Esophagus muscularis mucosa (tissue), 4 donors: ENCODE results near the gene ELP4. TPM values are rescaled to one million over a fixed set of nuclear protein-coding genes. Genes with fewer than 3 reads are reported as not detected.

Experiments used
- DNase-seq: peaks from one replicate; pipeline ENCODE4 v3.0.0-alpha.2; 2017; ENCODE audit errors: extremely low spot score
- H3K27ac ChIP-seq, 4 donors: fragments of 200-600 bp; sonication (generic); replicated peaks in 1 of 4; 1 replicate in 3 of 4; 2 replicates in 1 of 4; pipeline ENCODE4 v1.5.1; 2016 to 2019; ENCODE audit warnings: mild to moderate bottlenecking in 1 of 4
- H3K27me3 ChIP-seq, 4 donors: fragments of 200-600 bp; sonication (generic); one replicate each; pipeline versions ENCODE4 v1.5.1 to v1.6.0; 2016 to 2019
- H3K36me3 ChIP-seq, 4 donors: fragments of 200-600 bp; sonication (generic); one replicate each; pipeline ENCODE4 v1.5.1; 2016 to 2019
- H3K4me1 ChIP-seq, 4 donors: fragments of 200-600 bp; sonication (generic); one replicate each; pipeline ENCODE4 v1.5.1; 2016 to 2019
- H3K4me3 ChIP-seq, 4 donors: fragments of 200-600 bp; sonication (generic); 1 replicate in 2 of 4; 2 replicates in 2 of 4; pipeline ENCODE4 v1.5.1; 2016 to 2019; ENCODE audit warnings: mild to moderate bottlenecking in 4 of 4, moderate library complexity in 1 of 4
- H3K9me3 ChIP-seq, 4 donors: fragments of 200-600 bp; sonication (generic); 1 replicate in 3 of 4; 2 replicates in 1 of 4; pipeline ENCODE4 v1.5.1; 2016 to 2019
- EP300 ChIP-seq: sonication (generic); formaldehyde crosslinking; IDR thresholded peaks from one replicate; pipeline ENCODE4 v1.6.1; 2017; ENCODE audit warnings: antibody characterized with exemption
- POLR2A ChIP-seq: fragments of 450-650 bp; IDR thresholded peaks from one replicate; pipeline ENCODE4 v1.6.1; 2017; ENCODE audit warnings: antibody characterized with exemption, moderate library complexity, mild to moderate bottlenecking, low read depth
- POLR2AphosphoS5 ChIP-seq, 2 donors: sonication (generic); formaldehyde crosslinking; IDR thresholded peaks; one replicate each; pipeline ENCODE4 v1.6.1; 2017; ENCODE audit warnings: antibody characterized with exemption in 2 of 2
- WGBS: methylation state at CpG from one replicate; pipeline ENCODE4 v1.1.5; 2018; 5-methylcytosine and 5-hydroxymethylcytosine counted together
- intact Hi-C: fragments of 100-400 bp; cut with DNase I; formaldehyde crosslinking; loops from one replicate; pipeline ENCODE4 v1.15.1; 2023
- total RNA-seq, 4 donors: library from RNA; depleted of rRNA; stranded (reverse); fragments of >200 nt; gene quantifications; one replicate each; pipeline versions ENCODE4 v1.1.0 to v1.2.1, GENCODE V29; 2016
- TF ChIP-seq, protein P1 (sequence below), 3 experiments: fragments of 200-600 bp in 2 of 3; fragments of 450-650 bp in 1 of 3; sonication (generic) in 2 of 3; IDR thresholded peaks; one replicate each; pipeline ENCODE4 v1.5.1; 2017 to 2019; ENCODE audit warnings: antibody characterized with exemption in 3 of 3, mild to moderate bottlenecking in 2 of 3, moderate library complexity in 1 of 3

ELP4 gene
- total RNA-seq, 4 donors from 2014 or later: 18.1 to 25.5 (median 19.2) TPM

DNA sequence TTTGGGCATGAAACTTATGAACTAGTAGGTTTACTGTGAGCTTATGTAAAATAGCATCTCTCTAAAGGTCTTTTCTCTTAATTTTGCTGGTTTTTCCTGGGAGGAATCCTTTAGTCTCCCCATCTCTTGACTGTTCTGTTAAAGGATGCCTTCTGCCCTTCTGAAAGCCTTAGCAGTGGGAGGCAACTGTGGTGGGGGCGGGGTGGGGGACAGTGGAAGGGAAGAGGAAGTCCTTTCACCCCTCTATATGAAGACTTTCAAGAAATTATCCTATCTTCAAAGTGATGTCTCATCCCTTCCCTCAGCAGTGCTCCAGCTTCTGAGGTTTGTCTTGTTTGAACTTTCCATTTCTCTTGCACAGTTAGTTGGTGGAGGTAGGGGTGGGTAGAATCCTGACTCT is 73.1 kb downstream of the ELP4 start:
- Histone ChIP-seq H3K4me3 (no peak overlapping the region), H3K27me3 (no peaks in the 10 kb centered on the region), H3K9me3 (no peaks in the 10 kb centered on the region), H3K27ac (no peak overlapping the region), H3K4me1 (no peaks in the 10 kb centered on the region), H3K36me3 (no peaks in the 10 kb centered on the region)
- TF ChIP-seq, protein P1, sequence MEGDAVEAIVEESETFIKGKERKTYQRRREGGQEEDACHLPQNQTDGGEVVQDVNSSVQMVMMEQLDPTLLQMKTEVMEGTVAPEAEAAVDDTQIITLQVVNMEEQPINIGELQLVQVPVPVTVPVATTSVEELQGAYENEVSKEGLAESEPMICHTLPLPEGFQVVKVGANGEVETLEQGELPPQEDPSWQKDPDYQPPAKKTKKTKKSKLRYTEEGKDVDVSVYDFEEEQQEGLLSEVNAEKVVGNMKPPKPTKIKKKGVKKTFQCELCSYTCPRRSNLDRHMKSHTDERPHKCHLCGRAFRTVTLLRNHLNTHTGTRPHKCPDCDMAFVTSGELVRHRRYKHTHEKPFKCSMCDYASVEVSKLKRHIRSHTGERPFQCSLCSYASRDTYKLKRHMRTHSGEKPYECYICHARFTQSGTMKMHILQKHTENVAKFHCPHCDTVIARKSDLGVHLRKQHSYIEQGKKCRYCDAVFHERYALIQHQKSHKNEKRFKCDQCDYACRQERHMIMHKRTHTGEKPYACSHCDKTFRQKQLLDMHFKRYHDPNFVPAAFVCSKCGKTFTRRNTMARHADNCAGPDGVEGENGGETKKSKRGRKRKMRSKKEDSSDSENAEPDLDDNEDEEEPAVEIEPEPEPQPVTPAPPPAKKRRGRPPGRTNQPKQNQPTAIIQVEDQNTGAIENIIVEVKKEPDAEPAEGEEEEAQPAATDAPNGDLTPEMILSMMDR (IDR thresholded peaks at IDR 0.05): no peak
- no peak for TF ChIP-seq POLR2A
- TF ChIP-seq POLR2AphosphoS5 (IDR thresholded peaks at IDR 0.05): no peak
- TF ChIP-seq EP300: no peak
- no peak for DNase-seq
- 89% methylated on average over 1 of the region's 1 CpG for WGBS
- intact Hi-C loops: no loop called here

DNA sequence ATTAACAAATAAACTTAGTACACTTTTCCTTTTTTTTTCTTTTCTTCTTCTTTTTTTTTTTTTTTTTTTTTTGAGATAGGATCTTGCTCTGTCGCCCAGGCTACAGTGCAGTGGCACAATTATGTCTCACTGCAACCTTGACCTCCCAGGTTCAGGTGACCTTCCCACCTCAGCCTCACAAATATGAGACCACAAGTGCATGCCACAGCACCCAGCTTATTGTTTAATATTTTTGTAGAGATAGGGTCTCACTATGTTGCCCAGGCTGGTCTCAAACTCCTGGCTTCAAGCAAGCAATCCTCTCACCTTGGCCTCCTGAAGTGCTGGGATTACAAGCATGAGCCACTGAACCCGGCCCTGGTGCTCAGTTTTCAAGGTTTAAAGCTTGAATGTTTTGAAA is 88.9 kb downstream of the ELP4 start:
- intact Hi-C loops: no loop called here
- no peak overlapping the region for H3K27ac ChIP-seq
- H3K36me3 ChIP-seq: peaks cover 0 to 4% (median 0%) of the 10 kb centered on the region in 4 donors
- no peaks in the 10 kb centered on the region for H3K4me1 ChIP-seq
- no peaks in the 10 kb centered on the region for H3K27me3 ChIP-seq
- DNase-seq: no peak
- 89% methylated on average over 2 of the region's 2 CpGs for WGBS
- TF ChIP-seq POLR2AphosphoS5 (IDR thresholded peaks at IDR 0.05) (no peak), POLR2A (no peak), EP300 (no peak)
- TF ChIP-seq, protein P1 (IDR thresholded peaks at IDR 0.05): no peak
- H3K9me3 ChIP-seq: no peaks in the 10 kb centered on the region
- H3K4me3 ChIP-seq: no peak overlapping the region

DNA sequence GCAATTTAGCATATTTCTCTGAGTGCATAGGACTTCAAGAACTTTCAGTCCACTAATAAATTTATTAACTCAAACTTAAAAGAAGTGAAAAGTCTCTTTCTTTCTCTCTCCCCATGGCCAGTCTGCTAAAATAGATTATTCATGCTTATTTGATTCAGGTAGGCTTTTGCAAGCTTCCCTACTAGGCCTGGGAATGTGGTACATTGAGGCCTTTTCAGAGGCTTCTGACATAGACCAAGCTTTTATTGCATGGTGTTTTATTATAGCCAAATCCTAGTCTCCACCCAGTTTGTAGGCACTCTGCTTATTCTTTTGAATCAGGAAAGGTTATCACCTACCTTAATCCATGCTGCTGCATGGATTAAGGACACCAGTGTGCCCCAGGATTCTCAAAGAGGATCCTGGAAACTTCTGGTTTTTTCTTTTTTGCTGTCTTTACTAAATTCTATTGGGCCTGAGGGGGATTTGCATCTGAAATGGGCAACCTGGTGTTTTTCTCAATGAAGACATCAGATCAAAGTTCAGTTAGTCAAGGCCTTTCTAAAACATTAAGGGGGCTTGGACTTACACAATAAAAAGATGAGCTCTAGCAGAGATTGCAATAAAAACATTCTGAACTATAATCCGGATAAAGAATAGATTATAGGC is 92.2 kb downstream of the ELP4 start:
- Histone ChIP-seq H3K36me3 (no peaks in the 10 kb centered on the region), H3K27ac (no peak overlapping the region), H3K27me3 (no peaks in the 10 kb centered on the region), H3K9me3 (no peaks in the 10 kb centered on the region), H3K4me1 (no peaks in the 10 kb centered on the region), H3K4me3 (no peak overlapping the region)
- TF ChIP-seq POLR2AphosphoS5 (IDR thresholded peaks at IDR 0.05) (no peak), POLR2A (no peak), EP300 (no peak)
- TF ChIP-seq, protein P1 (IDR thresholded peaks at IDR 0.05): no peak
- intact Hi-C loops: no loop called here
- WGBS: 95% methylated on average over 1 of the region's 1 CpG
- no peak for DNase-seq

DNA sequence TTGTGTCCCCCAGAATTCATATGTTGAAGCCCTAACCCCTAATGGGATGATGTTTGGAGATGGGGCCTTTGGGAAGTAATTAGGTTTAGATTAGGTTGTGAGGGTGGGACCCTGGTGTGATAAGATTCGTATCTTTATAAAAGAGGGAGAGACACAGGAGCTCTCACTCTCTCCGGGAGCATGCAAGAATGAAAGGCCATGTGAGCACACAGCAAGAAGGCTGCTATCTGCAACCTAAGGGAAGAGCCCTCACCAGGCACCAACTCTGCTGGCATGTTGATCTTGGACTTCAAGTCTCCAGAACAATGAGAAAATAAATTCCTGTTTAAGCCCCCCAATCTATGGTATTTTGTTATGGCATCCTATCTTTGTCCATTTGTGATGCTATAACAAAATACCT is 97.3 kb downstream of the ELP4 start:
- no peak overlapping the region for H3K27ac ChIP-seq
- no peaks in the 10 kb centered on the region for H3K27me3 ChIP-seq
- intact Hi-C loops: no loop called here
- 88% methylated on average over 2 of the region's 2 CpGs for WGBS
- no peaks in the 10 kb centered on the region for H3K4me1 ChIP-seq
- no peaks in the 10 kb centered on the region for H3K9me3 ChIP-seq
- no peaks in the 10 kb centered on the region for H3K36me3 ChIP-seq
- no peak overlapping the region for H3K4me3 ChIP-seq
- TF ChIP-seq POLR2A: no peak
- TF ChIP-seq POLR2AphosphoS5 (IDR thresholded peaks at IDR 0.05): no peak
- no peak for TF ChIP-seq EP300
- TF ChIP-seq, protein P1 (IDR thresholded peaks at IDR 0.05): no peak
- DNase-seq: no peak

DNA sequence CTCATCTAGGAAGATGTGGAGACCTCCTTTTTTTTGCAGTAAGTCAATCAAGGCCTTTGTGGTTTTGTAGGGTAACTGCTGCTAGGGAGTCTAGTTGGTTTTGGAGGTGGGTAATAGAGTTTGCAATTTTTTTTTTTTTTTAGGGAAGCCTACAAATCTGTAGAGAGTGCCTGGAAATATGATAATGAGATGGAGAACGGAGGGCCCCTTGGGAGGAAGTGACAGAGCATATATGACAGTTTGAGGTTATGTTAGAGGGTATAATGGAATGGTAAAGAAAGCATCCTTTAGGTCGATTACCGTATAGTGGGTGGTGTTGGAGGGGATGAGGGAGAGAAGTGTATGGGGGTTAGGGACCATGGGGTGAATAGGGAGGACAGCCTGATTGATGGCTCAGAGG is 98.3 kb downstream of the ELP4 start:
- no peak overlapping the region for H3K27ac ChIP-seq
- intact Hi-C loops: no loop called here
- WGBS: 92% methylated on average over 3 of the region's 3 CpGs

More for the DNA sequence above, 98.3 kb downstream of the ELP4 start:
- Histone ChIP-seq H3K36me3 (no peaks in the 10 kb centered on the region), H3K4me3 (no peak overlapping the region), H3K27me3 (no peaks in the 10 kb centered on the region), H3K9me3 (no peaks in the 10 kb centered on the region), H3K4me1 (no peaks in the 10 kb centered on the region)
- TF ChIP-seq POLR2A (no peak), POLR2AphosphoS5 (IDR thresholded peaks at IDR 0.05) (no peak), EP300 (no peak)
- TF ChIP-seq, protein P1 (IDR thresholded peaks at IDR 0.05): no peak
- DNase-seq: no peak
